GM18520 (cell line): ENCODE measurements around the gene DENND1A.

Experiments
- ATAC-seq: cut with Tn5 transposase; IDR thresholded peaks from one replicate; pipeline ENCODE4 v1.9.1; 2021; ENCODE audit not compliant: unreplicated experiment

DENND1A gene

DNA sequence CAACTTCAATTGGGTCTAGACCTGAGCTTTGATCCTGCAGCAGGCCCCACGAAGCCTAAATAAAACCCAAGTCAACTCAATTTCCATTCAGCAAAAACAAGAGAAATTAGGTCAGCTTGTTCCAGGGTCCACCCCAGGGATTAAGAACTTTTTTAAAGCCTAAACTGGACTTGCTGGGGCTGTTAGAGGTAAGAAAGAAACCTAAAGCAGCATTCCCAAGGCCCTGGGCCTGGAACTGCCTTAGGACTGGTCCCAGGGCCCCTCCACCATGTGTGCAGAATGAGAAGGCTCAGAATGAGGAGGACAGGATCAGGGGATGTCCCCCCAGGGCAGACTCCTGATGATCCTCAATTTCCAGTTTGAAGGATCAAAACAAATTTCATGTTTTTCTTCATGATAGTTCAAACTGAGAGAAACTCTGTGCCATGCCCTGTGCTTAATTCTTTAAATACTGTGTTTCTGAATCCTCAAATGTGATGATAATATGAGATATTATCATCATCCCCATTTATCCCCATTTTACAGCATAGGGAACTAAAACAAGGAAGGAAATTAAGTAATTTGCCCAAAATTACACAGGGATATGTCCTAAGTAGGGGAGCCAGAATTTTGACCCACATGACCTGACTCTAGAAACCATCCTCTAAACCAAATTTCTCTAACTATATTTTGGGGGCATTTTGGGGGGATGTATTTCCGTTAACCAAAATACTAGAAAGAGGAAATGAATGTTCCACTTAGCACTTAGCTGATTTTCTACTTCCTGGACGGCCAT lies 64.5 kb downstream of the DENND1A start:
- no peak for ATAC-seq

DNA sequence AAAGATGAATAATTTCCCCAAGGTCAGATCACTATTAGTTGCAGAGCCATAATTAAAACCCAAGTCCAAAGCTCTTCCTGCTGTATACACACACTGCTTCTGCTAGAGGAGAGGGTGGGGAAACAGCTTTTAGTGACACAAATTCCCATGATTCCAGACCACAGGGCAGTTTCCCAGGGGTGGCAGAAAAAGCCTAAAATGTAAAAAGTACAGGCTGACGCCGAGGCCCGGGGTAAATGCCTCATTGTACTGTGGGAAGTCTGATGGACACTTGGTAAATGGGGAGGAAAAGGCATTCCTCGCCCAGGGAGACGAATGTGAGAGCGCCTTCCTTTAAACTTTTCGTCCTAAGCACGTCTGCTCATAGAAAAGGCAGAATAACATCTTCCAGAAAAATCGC lies 65.7 kb downstream of the DENND1A start:
- ATAC-seq, result no peak

DNA sequence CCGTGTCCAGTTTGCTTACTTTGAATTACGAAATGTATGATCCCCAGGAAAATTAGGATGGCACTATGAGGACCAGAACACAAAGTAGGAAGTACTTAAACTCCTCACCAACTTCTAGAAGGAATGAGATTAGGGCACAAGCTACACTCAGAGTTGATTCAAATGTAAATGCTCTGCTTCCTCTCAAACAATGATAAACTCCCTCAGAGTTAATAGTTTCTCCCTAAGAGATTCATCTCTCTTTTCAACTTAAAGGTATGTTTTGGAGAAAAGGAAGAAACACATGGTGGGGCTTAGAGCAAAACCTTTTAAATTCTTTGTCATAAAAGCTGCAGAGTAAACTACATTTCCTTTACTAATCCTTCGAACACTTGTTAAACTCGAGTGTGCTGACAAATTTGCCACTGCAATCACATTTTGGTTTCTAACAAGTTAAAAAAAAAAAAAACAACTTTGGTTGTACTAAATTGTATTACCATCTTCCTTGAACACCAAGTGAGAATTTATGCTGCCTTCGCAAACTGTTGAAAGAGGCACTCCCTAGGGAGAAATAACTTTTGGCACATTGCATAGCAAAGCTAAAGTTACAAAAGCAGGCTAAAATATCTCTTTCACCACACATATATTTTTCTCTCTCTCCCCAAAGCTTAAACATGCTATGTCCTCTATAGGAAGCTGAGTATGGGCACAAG lies 66.6 kb downstream of the DENND1A start:
- ATAC-seq, result no peak

DNA sequence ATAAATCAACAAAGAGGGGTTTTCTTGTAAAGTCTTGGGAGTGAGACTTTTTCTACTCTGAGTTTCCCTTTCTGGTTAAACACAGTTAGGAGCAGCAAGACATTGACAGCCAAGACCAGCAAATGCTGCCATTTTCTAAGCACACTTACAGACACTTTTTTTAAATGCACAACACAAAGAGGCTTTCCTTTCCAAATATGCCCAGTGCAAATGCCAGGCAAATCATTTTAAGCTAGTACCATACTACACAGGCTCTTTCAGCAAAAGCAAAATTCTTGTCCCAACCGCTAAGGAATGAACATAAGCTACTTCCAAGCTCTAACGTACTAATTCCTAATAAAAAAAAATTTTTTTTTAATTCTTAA lies 68.2 kb downstream of the DENND1A start:
- ATAC-seq, result no peak

DNA sequence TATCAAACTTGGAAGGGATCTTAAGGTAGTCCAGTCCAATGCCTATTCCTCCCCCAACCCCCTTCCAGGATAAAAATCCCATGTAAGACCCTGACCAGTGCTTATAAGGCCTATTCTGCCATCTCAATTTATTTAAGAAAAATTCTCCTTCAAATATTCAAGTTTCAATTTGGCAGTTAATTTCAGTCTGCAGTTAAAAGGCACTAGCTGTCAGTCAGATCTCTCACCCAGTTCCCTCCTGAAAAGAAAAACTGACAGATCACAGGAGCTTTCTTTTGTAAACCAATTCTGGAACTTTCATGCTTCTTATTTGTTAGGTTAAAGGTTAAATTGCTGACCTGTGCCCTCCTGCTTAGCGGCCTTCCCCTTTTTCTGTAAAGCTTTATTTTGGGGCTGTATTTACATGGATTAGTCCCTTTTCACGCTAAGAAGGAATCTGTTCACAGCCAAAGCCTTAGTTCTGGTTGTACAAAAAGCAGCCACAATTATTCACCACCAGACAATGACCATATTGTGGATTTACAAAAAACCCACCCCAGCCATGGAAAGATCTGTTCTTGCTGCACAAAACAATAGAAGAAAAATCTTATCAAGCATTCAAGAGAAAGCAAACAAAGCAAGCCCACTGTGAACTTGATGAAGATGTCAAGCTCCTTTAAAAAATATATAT lies 68.7 kb downstream of the DENND1A start:
- no peak for ATAC-seq

DNA sequence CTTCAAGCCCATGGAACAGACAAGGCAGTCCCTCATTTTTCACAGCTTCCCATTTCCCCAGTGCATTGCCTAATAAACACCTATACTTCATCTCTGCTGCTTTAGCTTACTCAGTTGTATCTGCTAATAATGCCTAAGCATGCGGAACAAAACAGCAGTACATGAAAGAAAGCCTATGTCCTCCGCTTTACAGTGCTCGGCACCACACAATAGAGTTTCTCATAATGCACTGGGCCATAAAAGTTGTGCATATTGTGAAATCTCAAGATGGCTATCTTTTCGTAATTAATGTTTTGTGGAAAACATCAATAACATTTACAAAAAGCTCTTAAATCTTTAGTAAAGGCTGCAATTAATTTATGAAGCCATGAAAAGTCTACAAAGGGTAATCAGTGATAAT lies 69.3 kb downstream of the DENND1A start:
- ATAC-seq, result no peak

DNA sequence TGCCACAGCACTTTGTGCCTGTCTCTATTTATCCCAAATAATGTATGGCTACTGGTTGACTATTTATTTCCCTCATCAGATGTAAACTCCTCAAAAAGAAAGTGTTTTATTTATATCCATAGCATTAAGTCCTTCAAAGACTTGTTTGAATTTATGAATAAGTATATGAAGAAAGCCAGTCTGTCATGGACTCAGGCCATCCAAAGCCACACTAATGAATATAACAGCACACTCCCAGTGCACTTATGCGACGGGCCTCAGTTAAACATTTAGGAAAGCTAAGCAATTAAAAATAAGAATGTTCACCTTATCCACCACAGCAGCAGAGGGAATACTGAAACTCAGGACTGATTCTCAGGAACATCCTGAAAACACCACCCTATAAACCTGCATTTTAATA lies 77.5 kb downstream of the DENND1A start:
- no peak for ATAC-seq

DNA sequence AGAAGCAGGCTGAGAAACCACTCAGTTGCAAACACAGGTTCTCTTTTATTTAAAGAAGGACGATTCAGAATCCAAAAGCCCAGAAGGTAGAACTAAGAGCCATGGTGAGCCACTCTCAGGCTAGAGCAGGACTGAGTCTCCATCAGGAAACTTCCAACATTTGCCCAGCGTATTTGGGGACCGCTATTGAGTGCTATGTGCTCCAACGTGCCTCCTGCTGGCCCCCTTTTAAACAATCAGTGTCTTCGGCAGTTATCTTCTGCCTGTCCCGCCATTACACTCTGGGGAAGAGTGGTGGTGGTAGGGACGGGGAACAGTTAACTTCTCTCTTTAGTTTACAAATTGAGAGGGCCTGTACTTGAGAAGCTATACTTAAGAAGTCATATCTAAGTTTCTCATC lies 78.1 kb downstream of the DENND1A start:
- no peak for ATAC-seq

DNA sequence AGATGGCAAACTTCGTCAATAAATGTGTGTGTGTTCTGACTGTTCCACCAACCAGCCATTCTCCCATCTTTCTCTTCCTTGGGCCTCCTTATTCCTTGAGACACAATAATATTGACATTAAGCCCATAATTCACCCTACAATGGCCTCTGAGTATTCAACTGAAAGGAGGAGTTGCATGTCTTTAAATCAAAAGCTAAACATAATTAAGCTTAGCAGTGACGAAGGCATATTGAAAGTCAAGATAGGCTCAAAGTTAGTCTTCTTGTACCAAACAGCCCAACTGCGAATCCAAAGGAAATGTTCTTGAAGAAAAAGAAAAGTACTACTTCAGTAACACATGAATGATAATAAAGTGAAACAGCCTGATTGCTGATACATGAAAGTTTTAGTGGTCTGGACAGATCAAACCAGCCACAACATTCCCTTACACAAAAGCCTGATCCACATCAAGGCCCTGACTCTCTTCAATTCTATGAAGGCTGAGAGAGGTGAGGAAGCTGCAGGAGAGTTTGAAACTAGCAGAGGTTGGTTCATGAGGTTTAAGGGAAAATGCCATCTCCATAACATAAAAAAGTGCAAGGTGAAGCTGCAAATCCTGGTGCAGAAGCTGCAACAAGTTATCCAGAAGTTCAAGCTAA lies 81.4 kb downstream of the DENND1A start:
- ATAC-seq, result no peak

DNA sequence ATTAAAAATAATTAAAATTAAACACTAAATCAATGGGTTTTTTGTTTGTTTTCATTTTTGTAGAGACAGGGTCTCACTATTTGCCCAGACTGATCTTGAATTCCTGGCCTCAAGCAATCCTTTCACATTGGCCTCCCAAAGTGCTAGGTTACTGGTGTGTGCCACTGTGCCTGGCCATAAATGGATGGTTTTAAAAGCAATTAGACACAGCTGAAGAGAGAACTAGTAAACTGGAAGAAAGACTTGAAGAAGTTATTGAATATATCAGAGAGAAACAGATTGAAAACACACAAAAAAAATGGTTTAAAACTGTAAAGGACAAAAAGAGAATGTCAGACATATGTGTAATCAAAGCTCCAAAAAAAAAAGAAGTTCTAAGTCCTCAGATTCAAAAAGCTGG lies 83.0 kb downstream of the DENND1A start:
- no peak for ATAC-seq

DNA sequence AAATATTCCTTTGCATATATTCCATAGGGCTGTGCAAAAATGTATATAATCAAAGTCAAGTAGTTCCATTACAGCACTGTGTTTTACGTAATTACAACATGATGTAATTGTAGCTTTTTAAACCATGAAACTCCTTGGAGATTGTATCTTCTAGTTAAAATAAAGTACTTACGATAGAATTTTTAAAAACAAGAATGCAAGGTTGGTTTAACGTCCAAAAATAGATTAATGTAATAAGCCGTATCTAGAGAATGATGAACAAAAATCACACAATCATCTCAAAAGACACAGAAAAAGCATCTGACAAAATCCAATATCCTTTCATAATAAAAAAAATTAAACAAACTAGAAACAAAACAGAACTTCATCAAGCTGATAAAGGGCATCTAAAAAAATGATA lies 86.2 kb downstream of the DENND1A start:
- ATAC-seq, result no peak

DNA sequence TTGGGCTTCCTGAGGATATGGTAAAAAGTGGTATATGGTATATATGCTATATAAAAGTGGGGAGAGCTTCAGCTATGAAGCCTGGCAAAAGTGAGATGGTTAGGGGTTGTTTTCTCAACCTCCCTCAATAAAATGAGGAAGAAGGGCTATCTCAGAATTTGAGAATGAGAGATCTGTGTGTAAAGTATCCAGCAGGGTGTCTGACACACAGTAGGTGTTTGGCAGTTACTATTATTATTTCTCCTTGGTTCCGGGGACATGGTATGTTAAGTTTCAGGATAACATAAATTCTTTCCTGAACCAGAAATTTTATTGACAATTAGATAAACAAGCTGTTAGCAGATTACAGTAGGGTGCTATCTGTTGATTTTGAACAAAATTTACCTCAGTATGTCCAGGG lies 94.1 kb downstream of the DENND1A start:
- ATAC-seq, result no peak

DNA sequence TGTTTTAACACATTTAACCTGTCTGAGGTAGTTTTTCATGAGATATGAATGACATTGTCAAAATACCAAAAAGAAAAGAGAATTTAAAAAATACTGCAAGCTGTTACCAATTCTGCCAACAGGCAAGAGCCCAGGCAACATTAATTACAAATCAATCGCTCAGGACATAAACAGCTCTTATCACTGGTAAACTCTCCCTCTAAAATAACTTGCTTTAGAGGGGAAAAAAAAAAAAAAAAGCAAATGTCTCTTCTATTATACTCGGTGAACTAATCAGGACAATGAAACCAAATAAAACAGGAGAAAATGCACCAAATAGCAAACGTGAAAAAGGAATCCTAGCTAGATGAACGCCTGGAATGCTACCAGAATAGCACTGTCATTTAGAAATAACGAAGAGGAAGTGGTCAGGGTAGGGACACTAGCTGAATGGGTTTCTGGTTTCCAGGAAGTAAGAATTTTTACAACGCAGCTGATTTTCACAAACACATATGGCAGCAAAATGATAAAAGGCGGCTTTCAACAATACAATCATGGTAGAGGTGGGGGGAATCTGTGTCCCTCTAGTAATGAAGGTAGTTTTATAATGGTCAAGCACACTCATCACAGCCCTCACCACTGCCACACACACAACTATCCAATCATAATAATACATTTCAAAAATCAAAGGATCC lies 94.9 kb downstream of the DENND1A start:
- no peak for ATAC-seq

DNA sequence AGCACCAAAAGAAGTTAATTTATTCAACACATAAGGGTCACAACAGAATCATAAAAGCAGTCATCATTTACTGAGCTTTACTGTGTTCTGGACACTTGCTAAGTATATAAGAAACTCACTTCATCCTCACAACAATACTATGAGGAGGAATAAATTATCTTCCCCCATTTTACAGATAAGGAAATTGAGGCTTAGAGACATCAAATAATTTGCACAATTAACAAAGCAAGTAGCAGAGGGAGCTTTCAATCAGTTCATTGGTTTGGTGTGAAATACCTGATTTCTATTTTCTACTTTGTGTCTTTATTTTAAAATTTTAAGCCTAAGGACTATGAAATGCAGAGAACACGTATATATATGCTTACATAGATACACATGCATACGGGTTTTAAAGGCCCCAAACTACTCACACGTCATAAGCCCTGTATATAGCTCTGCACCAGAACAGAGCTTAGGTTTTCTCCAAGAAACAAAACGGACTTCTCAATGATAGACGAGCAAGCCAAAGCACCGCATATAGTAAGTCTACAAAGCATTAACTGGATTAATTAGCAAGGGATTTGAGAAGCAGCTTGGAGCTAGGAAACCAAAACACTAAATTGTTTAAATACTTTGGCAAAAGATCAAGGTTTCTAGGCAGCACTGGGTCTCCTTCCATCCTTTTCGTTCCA lies 95.6 kb downstream of the DENND1A start:
- no peak for ATAC-seq

DNA sequence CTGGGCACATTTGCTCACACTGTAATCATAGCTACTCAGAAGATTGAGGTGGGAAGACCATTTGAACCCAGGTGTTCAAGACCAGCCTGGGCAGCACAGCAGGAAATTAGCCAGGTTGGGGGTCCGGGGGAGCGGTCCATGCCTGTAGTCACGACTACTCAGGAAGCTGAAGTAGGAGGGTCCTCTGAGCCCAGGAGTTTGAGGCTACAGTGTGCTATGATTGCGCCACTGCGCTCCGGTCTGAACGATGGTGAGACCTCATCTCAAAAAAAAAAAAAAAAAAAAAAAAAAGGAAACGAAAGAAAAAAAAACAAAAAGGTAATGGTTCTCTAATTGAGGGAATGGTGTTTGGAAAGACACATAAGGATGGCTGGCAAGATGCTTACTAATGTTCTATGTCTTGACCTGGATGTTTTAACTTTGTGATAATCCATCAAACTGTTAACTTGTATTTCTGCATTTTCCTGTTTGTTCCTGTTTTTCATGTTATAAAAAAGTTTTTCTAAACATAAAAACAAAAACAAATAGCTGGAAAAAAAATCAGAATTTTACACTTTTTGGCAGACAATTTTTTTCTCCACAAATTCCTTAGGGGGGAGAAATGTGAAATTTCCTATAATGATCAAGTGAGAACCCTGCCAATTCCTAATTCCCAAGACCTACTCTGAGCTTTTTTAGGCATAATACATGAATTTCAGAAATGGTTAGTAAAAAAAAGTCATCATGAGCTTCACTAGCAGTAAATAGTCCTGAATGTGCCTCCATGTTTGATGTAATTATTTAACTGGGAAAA lies 96.9 kb downstream of the DENND1A start:
- ATAC-seq, result no peak

DNA sequence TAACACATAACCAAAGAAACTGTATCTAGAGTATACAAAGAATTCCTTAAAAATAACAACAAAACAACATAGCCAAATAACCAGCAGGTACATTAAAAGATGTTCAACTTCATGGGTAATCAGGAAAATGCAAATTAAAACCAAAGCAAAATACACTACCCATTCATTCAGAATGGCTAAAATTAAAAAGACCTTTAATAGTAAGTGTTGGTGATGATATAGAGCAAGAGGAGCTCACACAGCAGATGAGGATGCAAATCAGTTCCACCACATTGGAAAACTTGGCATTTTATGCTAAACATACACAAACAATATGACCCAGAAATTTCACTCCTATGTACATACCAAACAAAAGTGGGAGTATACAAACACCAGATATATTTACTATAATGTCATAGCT lies 97.8 kb downstream of the DENND1A start:
- ATAC-seq, result no peak

DNA sequence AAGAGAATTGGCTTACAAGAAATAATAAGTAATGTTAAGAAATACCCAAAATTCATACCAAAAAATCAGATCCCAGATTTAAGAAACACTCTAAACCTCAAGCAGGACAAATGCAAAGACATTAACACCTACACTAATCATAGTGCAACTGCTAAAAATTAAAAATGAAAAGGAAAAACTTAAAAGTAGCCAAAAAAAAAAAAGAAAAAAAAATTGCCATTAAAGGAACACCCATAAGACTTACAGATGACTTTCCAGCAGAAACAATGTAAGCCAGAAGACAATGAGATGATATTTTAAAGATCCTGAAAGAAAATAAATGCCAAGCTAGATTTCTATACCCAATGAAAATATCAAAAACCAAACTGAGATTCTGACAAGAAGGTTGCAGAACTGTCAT lies 101.5 kb downstream of the DENND1A start:
- ATAC-seq, result no peak

DNA sequence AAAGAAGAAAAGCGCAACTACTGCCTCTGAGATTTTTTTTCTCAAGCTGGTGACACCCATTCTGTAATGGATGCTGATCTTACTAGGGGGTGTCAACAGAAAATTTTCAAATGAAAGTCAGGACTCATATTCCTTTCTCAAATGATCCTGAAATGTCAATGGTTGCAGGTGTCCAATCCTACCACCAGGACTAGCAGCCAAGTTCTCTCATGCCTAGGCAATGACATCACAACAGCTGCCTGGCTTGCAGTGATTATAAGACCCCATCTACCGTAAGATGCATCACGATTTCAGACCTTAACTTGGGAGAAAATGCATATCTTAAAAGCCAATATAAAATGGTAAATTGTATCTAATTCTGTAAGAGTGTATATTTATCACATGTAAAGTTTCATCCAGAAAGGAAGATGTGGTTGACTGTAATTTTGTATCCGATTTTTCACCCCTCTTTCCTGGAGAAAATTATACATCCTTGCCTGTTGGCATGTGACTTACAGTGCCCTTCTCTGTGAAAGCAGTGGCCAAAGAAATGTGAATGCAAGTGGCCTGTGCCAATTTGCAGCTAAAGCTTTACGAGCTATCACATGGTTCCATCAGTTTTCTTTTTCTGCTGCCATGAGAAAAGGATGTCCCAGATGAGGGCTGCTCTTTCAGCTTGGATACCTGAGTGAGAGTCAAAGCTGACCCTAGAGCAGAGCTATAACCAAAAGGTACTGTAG lies 104.4 kb downstream of the DENND1A start:
- no peak for ATAC-seq
